Activated B cell treated with CpG ODN at 0.5 μM for 24 hours (primary cell): Measurements from ENCODE around the gene BRME1. TPM values are rescaled to one million over a fixed set of nuclear protein-coding genes. Genes with fewer than 3 reads are reported as not detected.

Experiments
- ATAC-seq: fragments of 200-7000 bp; cut with Tn5 transposase; one replicate; pipeline ENCODE4 v1.10.0; 2021; ENCODE audit warnings: low read depth, mild to moderate bottlenecking, moderate library complexity
- CTCF ChIA-PET: fragments of 350-600 bp; sonication (Branson Sonifier 250); formaldehyde crosslinking; loops from one replicate; lab custom pipeline; 2021; ENCODE audit warnings: antibody characterized with exemption; lab: Charles Lee
- POLR2A ChIA-PET: fragments of 350-600 bp; sonication (Branson Sonifier 250); formaldehyde crosslinking; loops from one replicate; lab custom pipeline; 2021; ENCODE audit warnings: antibody characterized with exemption; lab: Charles Lee
- DNase-seq: peaks from one replicate; pipeline ENCODE4 v3.0.0; 2022
- H3K27ac Mint-ChIP-seq: one replicate; pipeline ENCODE4 v1.8.0; 2020; ENCODE audit warnings: mixed read lengths
- H3K27me3 Mint-ChIP-seq: one replicate; pipeline ENCODE4 v1.8.0; 2021; ENCODE audit warnings: mixed read lengths
- H3K36me3 Mint-ChIP-seq: one replicate; pipeline ENCODE4 v1.8.0; 2021; ENCODE audit warnings: low read depth, mixed read lengths
- H3K4me1 Mint-ChIP-seq: one replicate; pipeline ENCODE4 v1.8.0; 2021; ENCODE audit warnings: mixed read lengths
- H3K4me3 Mint-ChIP-seq: one replicate; pipeline ENCODE4 v1.8.0; 2020; ENCODE audit warnings: mild to moderate bottlenecking, mixed read lengths
- H3K9me3 Mint-ChIP-seq: one replicate; pipeline ENCODE4 v1.8.0; 2020; ENCODE audit warnings: mixed read lengths
- intact Hi-C: fragments of 100-400 bp; cut with micrococcal nuclease; formaldehyde crosslinking; loops from one replicate; pipeline ENCODE4 v1.15.1; 2024
- total RNA-seq: library from RNA; stranded (reverse); gene quantifications from 2 replicates; pipeline ENCODE4 v1.2.3, GENCODE V29; 2022
- TF ChIP-seq, protein P1 (sequence below): fragments of 200-600 bp; IDR thresholded peaks from one replicate; pipeline ENCODE4 v1.8.0; 2022; ENCODE audit warnings: antibody characterized with exemption, mild to moderate bottlenecking

BRME1 gene
- total RNA-seq, 1 donor from 2014 or later: 2.0 TPM

DNA sequence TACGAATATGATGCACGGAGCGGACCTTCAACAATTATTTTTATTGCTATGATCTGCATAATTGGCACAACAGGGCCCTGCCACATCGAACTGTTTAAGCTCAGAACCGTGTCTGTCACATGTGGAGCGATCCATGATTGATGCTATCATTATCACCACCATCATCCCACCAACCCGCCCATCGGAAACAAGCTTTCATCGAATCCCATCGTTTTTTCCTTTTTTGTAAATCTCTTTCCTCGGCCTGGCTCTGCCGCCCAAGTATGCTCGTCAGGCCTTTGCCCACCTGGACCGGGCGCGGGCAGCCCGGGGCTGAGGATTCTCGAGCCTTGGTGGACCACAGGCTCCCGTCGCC, 45.9 kb upstream of the BRME1 start:
- ATAC-seq (no peak), DNase-seq (no peak)
- intact Hi-C loops: loop anchor here (1.0 to 2.0 kb wide), 9 partner anchors 35 to 186 kb away; partner anchors contain the start of genes BRME1, CC2D1A, PRKACA and RFX1
- Mint-ChIP-seq H3K27ac (peak overlapping the region; percentile 90), H3K4me3 (peak overlapping the region; percentile 94), H3K27me3 (no peaks in the 10 kb centered on the region), H3K4me1 (peaks cover 18% of the 10 kb centered on the region), H3K9me3 (no peaks in the 10 kb centered on the region), H3K36me3 (peaks cover 20% of the 10 kb centered on the region)
- TF ChIP-seq, protein P1, sequence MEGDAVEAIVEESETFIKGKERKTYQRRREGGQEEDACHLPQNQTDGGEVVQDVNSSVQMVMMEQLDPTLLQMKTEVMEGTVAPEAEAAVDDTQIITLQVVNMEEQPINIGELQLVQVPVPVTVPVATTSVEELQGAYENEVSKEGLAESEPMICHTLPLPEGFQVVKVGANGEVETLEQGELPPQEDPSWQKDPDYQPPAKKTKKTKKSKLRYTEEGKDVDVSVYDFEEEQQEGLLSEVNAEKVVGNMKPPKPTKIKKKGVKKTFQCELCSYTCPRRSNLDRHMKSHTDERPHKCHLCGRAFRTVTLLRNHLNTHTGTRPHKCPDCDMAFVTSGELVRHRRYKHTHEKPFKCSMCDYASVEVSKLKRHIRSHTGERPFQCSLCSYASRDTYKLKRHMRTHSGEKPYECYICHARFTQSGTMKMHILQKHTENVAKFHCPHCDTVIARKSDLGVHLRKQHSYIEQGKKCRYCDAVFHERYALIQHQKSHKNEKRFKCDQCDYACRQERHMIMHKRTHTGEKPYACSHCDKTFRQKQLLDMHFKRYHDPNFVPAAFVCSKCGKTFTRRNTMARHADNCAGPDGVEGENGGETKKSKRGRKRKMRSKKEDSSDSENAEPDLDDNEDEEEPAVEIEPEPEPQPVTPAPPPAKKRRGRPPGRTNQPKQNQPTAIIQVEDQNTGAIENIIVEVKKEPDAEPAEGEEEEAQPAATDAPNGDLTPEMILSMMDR: no peak
- POLR2A ChIA-PET: interaction anchor here (0.6 to 2.9 kb wide), 12 partner anchors 27 to 129 kb away, joined by 3 to 30 read pairs (median 4); partner anchors contain the start of genes IL27RA, MISP3 and RFX1
- CTCF ChIA-PET: interaction anchor here (1.2 to 1.9 kb wide), 3 partner anchors 49 to 91 kb away, joined by 4 to 5 read pairs (median 4); partner anchors contain the start of gene IL27RA

DNA sequence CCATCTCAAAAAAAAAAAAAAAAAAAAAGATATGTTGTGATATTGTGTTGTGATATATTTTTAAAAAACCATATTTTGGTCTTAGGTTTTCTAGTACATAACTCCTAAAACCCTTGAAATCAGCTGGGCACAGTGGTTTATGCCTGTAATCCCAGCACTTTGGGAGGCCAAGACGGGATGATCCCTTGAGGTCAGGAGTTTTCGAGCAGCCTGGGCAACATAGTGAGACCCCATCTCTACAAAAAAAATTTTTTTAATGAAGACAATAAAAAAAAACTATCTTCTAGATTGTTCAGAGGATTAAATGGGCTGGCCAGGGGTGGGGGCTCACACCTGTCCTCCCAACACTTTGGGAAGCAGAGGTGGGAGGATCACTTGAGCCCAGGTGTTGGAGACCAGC, 45.1 kb upstream of the BRME1 start:
- POLR2A ChIA-PET: interaction anchor here (0.7 to 2.5 kb wide), 2 partner anchors 81 to 292 kb away, joined by 5 to 21 read pairs; partner anchors contain the start of gene IL27RA
- Mint-ChIP-seq H3K9me3 (no peaks in the 10 kb centered on the region), H3K36me3 (peaks cover 14% of the 10 kb centered on the region), H3K4me3 (no peak overlapping the region), H3K27ac (no peak overlapping the region), H3K27me3 (no peaks in the 10 kb centered on the region), H3K4me1 (peaks cover 18% of the 10 kb centered on the region)
- TF ChIP-seq, protein P1: no peak
- ATAC-seq (no peak), DNase-seq (no peak)
- CTCF ChIA-PET: no interaction called here
- intact Hi-C loops: no loop called here

DNA sequence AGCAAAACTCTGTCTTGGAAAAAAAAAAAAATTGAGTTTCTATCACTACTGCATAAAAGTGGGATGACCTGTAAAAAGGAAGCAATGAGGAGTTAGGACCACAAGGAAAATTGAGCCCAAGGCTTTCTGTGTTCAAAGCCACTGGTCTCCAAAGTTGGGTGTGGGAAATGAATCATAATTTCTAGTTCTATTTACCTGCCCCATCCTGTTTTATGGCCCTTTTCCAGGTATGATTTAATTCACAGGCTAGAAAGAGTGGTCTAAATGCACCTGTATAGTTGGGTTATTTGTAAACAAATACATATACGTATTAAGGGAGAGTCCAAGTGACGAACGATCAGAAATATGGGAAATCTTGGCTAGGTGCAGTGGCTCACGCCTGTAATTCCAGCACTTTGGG, 40.5 kb upstream of the BRME1 start:
- Mint-ChIP-seq H3K27ac (no peak overlapping the region), H3K36me3 (no peaks in the 10 kb centered on the region), H3K4me1 (no peaks in the 10 kb centered on the region), H3K9me3 (no peaks in the 10 kb centered on the region), H3K27me3 (no peaks in the 10 kb centered on the region), H3K4me3 (no peak overlapping the region)
- no peak for DNase-seq
- ATAC-seq: no peak
- intact Hi-C loops: no loop called here
- TF ChIP-seq, protein P1: no peak
- POLR2A ChIA-PET: interaction anchor here (0.7 kb wide), 1 partner anchor 131 kb away, joined by 5 read pairs; no protein-coding TSS in a partner anchor
- CTCF ChIA-PET: no interaction called here

DNA sequence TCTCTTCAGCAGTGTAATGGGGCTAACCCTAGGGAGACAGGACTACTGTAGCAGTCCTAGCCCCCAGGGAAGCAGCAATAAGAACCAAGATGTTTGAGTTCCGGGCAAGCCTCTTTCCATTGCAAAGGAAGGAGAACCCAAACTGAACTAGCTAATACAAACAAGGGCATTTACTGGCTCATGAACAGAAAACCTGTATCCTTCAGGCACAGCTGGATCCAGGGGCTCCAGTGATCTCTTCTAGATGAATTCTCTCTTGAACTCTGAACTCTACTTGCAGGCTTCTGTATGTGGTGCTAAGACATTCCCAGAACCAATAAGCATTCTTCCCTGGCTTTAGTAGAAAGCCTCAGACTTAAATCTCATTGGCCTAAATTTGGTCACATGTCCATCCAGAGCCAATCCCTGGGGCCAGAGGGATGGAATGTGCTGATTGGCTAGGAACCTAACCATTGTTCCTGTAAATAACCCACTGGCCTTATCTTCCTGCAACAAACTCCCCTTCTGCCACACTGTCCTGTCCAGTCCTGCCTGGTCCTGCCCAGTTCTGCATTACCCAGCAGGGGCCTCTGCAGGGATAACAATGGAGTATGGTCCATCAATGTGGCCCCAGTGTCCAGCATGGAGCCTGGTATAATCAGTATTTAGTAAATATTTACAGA, 36.2 kb upstream of the BRME1 start:
- H3K4me1 Mint-ChIP-seq: no peaks in the 10 kb centered on the region
- intact Hi-C loops: no loop called here
- ChIA-PET CTCF (no interaction called here), POLR2A (interaction anchor here (1.0 kb wide), 1 partner anchor 11 kb away, joined by 3 read pairs; no protein-coding TSS in a partner anchor)
- H3K9me3 Mint-ChIP-seq: no peaks in the 10 kb centered on the region
- H3K4me3 Mint-ChIP-seq: no peak overlapping the region
- DNase-seq (no peak), ATAC-seq (no peak)
- TF ChIP-seq, protein P1: no peak
- H3K36me3 Mint-ChIP-seq: no peaks in the 10 kb centered on the region
- no peak overlapping the region for H3K27ac Mint-ChIP-seq
- peaks cover 4% of the 10 kb centered on the region for H3K27me3 Mint-ChIP-seq

DNA sequence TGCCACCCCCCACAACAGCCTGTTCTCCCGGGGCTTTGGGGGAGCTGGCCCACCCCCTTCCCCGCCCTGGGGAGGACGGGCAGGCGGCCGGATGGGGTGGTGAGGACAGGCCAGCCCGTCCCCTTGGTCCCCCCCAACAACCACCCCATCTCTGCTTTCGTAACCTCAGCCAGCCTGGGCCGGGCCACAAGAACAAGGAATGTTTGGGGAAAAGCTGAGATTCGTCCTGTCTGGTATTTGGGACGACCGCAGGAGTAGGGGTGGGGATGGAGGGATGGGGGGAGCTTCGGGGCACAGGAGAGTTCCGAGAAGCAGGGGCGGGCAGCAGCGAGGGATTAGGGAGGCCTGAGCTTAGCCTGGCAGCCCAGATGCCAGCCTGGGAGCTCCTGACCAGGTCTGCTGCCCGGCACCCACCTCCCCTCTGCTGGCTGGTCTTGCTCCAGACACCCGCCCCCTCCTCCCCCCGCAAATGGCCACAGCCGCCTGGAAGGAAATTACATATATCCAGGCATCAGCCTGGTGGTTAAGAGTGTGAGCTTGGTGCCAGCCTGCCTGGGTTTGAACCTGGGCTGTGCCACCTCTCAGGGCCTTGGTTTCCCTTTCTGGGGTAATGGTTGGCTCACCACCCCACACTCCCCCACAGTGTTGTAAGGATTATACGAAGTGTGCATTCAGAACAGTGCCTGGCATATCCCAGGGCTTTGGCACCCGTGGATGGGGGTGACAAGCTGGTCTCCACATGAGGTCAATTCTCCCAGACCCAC, 32.6 kb upstream of the BRME1 start, which contains the start of gene PODNL1:
Gene PODNL1 (minus strand): TSS at position 117 of the 764 bp plus-strand sequence. CDS start 236 bp downstream, outside the sequence.
- TF ChIP-seq, protein P1: no peak
- intact Hi-C loops: no loop called here
- no peaks in the 10 kb centered on the region for H3K36me3 Mint-ChIP-seq
- no peak within 1 kb of the TSS for H3K27ac Mint-ChIP-seq
- H3K27me3 Mint-ChIP-seq: peaks cover 4% of the 10 kb centered on the region
- peaks cover 2% of the 10 kb centered on the region for H3K4me1 Mint-ChIP-seq
- DNase-seq: no peak
- ChIA-PET POLR2A (no interaction called here), CTCF (no interaction called here)
- no peaks in the 10 kb centered on the region for H3K9me3 Mint-ChIP-seq
- H3K4me3 Mint-ChIP-seq: no peak within 1 kb of the TSS
- ATAC-seq: no peak
